D721Med (cell line): ENCODE data around the gene LRP3.

Experiments used
- DNase-seq: peaks from one replicate; pipeline ENCODE4 v3.0.0; 2011; ENCODE audit warnings: low spot score; ENCODE audit not compliant: insufficient read length
- FAIRE-seq: peaks from 2 replicates; lab custom pipeline; 2011; peaks lifted over from hg19 to GRCh38; lab: Jason Lieb, UNC
- CTCF ChIP-seq: IDR thresholded peaks from 2 replicates; pipeline ENCODE4 v1.5.1; 2012; ENCODE audit warnings: mild to moderate bottlenecking, control low read depth; ENCODE audit not compliant: insufficient read depth; ENCODE audit errors: missing control alignments

The LRP3 gene

DNA sequence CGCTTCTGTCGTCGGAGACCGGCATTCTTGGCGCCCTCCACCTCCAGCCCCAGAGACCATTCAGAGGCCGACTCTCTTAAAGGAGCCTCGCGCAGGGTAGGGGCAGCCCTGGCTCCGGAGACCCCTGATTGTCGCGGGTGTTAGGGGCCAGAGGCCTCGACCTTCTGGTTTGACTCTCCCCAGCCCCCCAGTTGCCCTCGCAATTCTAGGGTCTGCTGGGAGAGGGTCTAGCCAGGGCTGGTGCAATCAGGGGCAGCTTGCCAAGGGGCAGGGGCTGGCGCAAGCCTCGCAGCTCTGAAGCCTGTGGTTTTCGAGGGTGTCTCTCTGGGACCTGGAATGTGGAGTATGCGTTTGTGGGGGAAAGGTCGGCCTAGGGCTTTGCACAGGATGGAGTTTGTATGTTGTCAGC is 33.1 kb downstream of the LRP3 start:
- no peak for TF ChIP-seq CTCF
- FAIRE-seq (no peak), DNase-seq (no peak)

DNA sequence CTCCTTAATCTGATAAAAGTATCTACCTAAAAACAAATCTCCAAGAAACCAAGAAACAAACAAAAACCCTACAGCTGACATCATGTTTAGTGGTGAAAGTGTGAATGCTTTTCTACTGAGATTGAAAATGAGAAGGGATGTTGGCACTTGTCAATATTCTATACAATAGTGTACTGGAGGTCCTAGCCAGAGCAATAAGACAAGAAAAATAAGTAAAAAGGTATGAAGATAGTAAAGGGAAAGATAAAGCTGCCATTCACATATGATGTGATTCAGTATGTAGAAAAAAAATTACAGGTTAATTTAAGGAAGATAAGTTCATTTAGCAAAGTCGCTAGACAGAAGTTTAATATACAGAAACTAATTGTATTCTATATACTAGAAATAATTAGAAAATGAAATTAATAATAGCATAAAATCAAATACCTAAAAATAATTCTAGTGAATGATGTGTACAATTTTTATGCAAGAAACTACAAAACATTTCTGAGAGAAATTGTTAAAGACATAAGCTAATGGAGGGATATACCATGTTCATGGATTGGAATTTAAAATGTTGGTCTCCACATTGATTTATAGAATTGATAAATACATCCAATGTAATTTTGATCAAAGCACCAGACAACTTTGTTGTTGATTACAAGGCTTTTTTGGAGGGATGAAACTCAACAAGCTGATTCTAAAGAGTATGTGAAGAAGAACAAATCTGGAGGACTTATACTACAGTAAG is 33.9 kb downstream of the LRP3 start:
- no peak for TF ChIP-seq CTCF
- no peak for FAIRE-seq
- no peak for DNase-seq

DNA sequence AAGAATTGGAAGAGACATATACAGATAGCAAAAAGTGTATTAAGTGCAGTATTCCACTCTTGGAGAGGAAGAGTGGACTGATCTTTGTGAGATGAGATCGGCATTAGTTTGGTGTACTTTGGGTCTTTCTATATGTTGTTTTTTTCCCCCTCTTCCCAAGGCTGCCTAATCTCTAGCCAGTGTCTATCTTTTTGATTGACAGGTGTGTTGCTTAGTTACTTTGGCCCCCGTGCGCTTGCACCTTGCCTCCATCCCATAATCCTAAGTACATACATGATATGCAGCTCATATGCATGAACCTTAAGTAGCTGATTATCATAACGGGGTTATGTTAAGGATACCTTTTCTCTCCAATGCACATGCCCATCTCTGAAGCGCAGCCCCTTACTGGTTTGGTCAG is 35.8 kb downstream of the LRP3 start:
- TF ChIP-seq CTCF: no peak
- no peak for FAIRE-seq
- no peak for DNase-seq

- DNase-seq: no peak
- TF ChIP-seq CTCF: no peak
- FAIRE-seq: no peak
Measured at GRCh38 chr19:33231511-33231910, 37.4 kb downstream of the LRP3 start.

DNA sequence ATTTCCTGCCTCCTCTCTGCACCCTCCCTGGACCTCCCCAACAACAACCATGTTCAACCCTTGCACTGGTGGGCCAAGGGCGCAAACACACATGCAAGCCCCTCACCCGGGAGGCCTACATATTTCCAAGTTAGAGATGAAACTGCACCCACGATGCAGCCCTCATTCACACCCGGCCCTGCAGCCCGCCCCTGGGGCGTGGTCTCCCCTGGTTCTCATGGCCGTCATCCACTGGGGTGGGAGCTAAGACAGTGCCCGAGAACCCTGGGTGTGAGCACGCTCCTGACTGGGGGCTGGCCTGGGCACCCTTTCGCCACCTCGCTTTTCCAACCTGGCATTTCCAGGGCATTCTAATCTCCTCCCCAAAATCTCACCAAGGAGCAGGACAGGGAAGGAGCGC is 38.5 kb downstream of the LRP3 start:
- no peak for TF ChIP-seq CTCF
- DNase-seq (no peak), FAIRE-seq (no peak)

- TF ChIP-seq CTCF: no peak
- DNase-seq (no peak), FAIRE-seq (no peak)
Measured at GRCh38 chr19:33233056-33233873, 39.1 kb downstream of the LRP3 start.

DNA sequence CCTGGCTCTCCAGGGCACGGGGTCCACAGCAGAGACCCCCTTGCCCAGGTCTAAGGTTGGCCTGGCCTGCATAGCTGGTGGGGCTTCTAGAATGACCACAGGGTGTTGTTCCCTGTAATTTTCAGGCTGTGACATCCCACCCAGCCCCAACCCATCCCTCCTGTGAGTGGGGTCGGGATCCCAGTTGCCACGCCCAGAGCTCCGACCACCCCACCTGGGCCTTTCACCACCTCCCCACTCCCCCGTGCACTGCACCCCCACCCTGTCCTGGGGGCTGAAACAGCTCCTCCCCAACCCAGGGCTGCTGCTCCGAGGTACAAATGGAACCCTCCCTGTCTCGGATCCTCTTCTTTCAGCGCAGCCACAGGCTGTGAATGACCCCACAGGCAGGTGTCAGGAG is 40.0 kb downstream of the LRP3 start:
- TF ChIP-seq CTCF: no peak
- no peak for FAIRE-seq
- no peak for DNase-seq
